Suprapubic skin (tissue), 4 donors: ENCODE results near the gene PSMF1. TPM values are rescaled to one million over a fixed set of nuclear protein-coding genes. Genes with fewer than 3 reads are reported as not detected.

ENCODE experiments used
- DNase-seq, 2 donors: peaks; one replicate each; pipeline ENCODE4 v3.0.0-alpha.2; 2019; ENCODE audit warnings: low spot score in 2 of 2
- H3K27ac ChIP-seq: fragments of 200-600 bp; sonication (generic); one replicate; pipeline ENCODE4 v1.5.1; 2019
- H3K27me3 ChIP-seq: fragments of 200-600 bp; sonication (generic); one replicate; pipeline ENCODE4 v1.5.1; 2019
- H3K36me3 ChIP-seq: fragments of 200-600 bp; sonication (generic); one replicate; pipeline ENCODE4 v1.5.1; 2019
- H3K4me1 ChIP-seq: fragments of 200-600 bp; sonication (generic); one replicate; pipeline ENCODE4 v1.5.1; 2019
- H3K4me3 ChIP-seq: fragments of 200-600 bp; sonication (generic); one replicate; pipeline ENCODE4 v1.5.1; 2019; ENCODE audit warnings: mild to moderate bottlenecking
- H3K9me3 ChIP-seq: fragments of 200-600 bp; sonication (generic); one replicate; pipeline ENCODE4 v1.5.1; 2019
- CTCF ChIP-seq, 2 donors: fragments of 200-600 bp in 1 of 2; fragments of 450-650 bp in 1 of 2; sonication (generic) in 1 of 2; IDR thresholded peaks; one replicate each; pipeline ENCODE4 v1.5.1; 2016 to 2019; ENCODE audit warnings: antibody characterized with exemption in 2 of 2, mild to moderate bottlenecking in 1 of 2, moderate library complexity in 1 of 2
- EP300 ChIP-seq: sonication (generic); formaldehyde crosslinking; IDR thresholded peaks from one replicate; pipeline ENCODE4 v1.6.1; 2017; ENCODE audit warnings: antibody characterized with exemption
- POLR2A ChIP-seq, 2 donors: fragments of 450-650 bp; IDR thresholded peaks; one replicate each; pipeline ENCODE4 v1.6.1; 2017; ENCODE audit warnings: antibody characterized with exemption in 2 of 2, mild to moderate bottlenecking in 2 of 2, moderate library complexity in 2 of 2
- POLR2AphosphoS5 ChIP-seq, 3 donors: sonication (generic); formaldehyde crosslinking; IDR thresholded peaks; one replicate each; pipeline ENCODE4 v1.6.1; 2017; ENCODE audit warnings: antibody characterized with exemption in 3 of 3
- WGBS: methylation state at CpG from one replicate; pipeline ENCODE4 v1.1.5; 2018; 5-methylcytosine and 5-hydroxymethylcytosine counted together
- total RNA-seq, 4 donors: library from RNA; depleted of rRNA; stranded (reverse); fragments of >200 nt; gene quantifications; one replicate each; pipeline ENCODE4 v1.1.0, GENCODE V29; 2016

Gene PSMF1
- total RNA-seq, 4 donors from 2014 or later = 106 to 186 (median 142) TPM

GRCh38 chr20:1164871-1165270 is 46.5 kb downstream of the PSMF1 start:
- Histone ChIP-seq H3K27ac (no peak overlapping the region), H3K36me3 (peaks cover 93% of the 10 kb centered on the region), H3K9me3 (no peaks in the 10 kb centered on the region), H3K4me1 (no peaks in the 10 kb centered on the region), H3K27me3 (no peaks in the 10 kb centered on the region), H3K4me3 (no peak overlapping the region)
- no peak for DNase-seq
- TF ChIP-seq POLR2AphosphoS5 (IDR thresholded peaks at IDR 0.05) (no peak), CTCF (IDR thresholded peaks at IDR 0.05) (no peak), POLR2A (IDR thresholded peaks at IDR 0.05) (no peak), EP300 (no peak)
- WGBS = 92% methylated on average over 7 of the region's 7 CpGs

GRCh38 chr20:1165521-1165920 is 47.1 kb downstream of the PSMF1 start:
- 85% methylated on average over 1 of the region's 1 CpG for WGBS
- no peak for DNase-seq
- H3K4me1 ChIP-seq = no peaks in the 10 kb centered on the region
- no peaks in the 10 kb centered on the region for H3K9me3 ChIP-seq
- no peak overlapping the region for H3K4me3 ChIP-seq
- peaks cover 93% of the 10 kb centered on the region for H3K36me3 ChIP-seq
- H3K27ac ChIP-seq = no peak overlapping the region
- TF ChIP-seq POLR2A (IDR thresholded peaks at IDR 0.05) (no peak), CTCF (IDR thresholded peaks at IDR 0.05) (no peak), EP300 (no peak), POLR2AphosphoS5 (IDR thresholded peaks at IDR 0.05) (no peak)
- H3K27me3 ChIP-seq = no peaks in the 10 kb centered on the region

- TF ChIP-seq POLR2A (IDR thresholded peaks at IDR 0.05) = no peak
- TF ChIP-seq EP300 = no peak
- no peak for TF ChIP-seq POLR2AphosphoS5 (IDR thresholded peaks at IDR 0.05)
- TF ChIP-seq CTCF (IDR thresholded peaks at IDR 0.05) = no peak
- no peak overlapping the region for H3K4me3 ChIP-seq
- WGBS = 91% methylated on average over 9 of the region's 9 CpGs
- H3K4me1 ChIP-seq = no peaks in the 10 kb centered on the region
- no peak for DNase-seq
- no peaks in the 10 kb centered on the region for H3K9me3 ChIP-seq
- peaks cover 93% of the 10 kb centered on the region for H3K36me3 ChIP-seq
- no peak overlapping the region for H3K27ac ChIP-seq
- H3K27me3 ChIP-seq = no peaks in the 10 kb centered on the region
Observed at GRCh38 chr20:1165941-1166340, 47.5 kb downstream of the PSMF1 start.

- TF ChIP-seq CTCF (IDR thresholded peaks at IDR 0.05) (no peak), POLR2AphosphoS5 (IDR thresholded peaks at IDR 0.05) (no peak), POLR2A (IDR thresholded peaks at IDR 0.05) (no peak), EP300 (no peak)
- no peak overlapping the region for H3K27ac ChIP-seq
- WGBS = 96% methylated on average over 1 of the region's 1 CpG
- DNase-seq = no peak
- H3K36me3 ChIP-seq = peaks cover 87% of the 10 kb centered on the region
- no peaks in the 10 kb centered on the region for H3K9me3 ChIP-seq
- no peaks in the 10 kb centered on the region for H3K4me1 ChIP-seq
- no peaks in the 10 kb centered on the region for H3K27me3 ChIP-seq
- H3K4me3 ChIP-seq = no peak overlapping the region
Observed at GRCh38 chr20:1166948-1167720, 48.7 kb downstream of the PSMF1 start.

GRCh38 chr20:1169224-1169623 is 50.8 kb downstream of the PSMF1 start:
- no peak overlapping the region for H3K27ac ChIP-seq

More at GRCh38 chr20:1169224-1169623, 50.8 kb downstream of the PSMF1 start:
- H3K4me3 ChIP-seq = no peak overlapping the region
- no peaks in the 10 kb centered on the region for H3K9me3 ChIP-seq
- no peaks in the 10 kb centered on the region for H3K4me1 ChIP-seq
- DNase-seq = no peak
- H3K27me3 ChIP-seq = no peaks in the 10 kb centered on the region
- H3K36me3 ChIP-seq = peaks cover 78% of the 10 kb centered on the region
- TF ChIP-seq EP300 (no peak), POLR2AphosphoS5 (IDR thresholded peaks at IDR 0.05) (no peak), CTCF (IDR thresholded peaks at IDR 0.05) (no peak), POLR2A (IDR thresholded peaks at IDR 0.05) (no peak)
- WGBS = 100% methylated on average over 5 of the region's 5 CpGs
